GM06990 (cell line): ENCODE data around the gene NAB1.

ENCODE experiments used
- DNase-seq: peaks from one replicate; pipeline ENCODE4 v3.0.0-alpha.2; 2011; ENCODE audit not compliant: insufficient read length; ENCODE audit errors: extremely low read depth
- H3K27me3 ChIP-seq: replicated peaks from 2 replicates; pipeline ENCODE4 v1.6.0; 2011; ENCODE audit warnings: low read length; ENCODE audit not compliant: control insufficient read depth, insufficient read depth
- H3K36me3 ChIP-seq: 2 replicates; pipeline ENCODE4 v1.5.1; 2011; ENCODE audit warnings: low read length; ENCODE audit not compliant: control insufficient read depth, insufficient read depth
- H3K4me3 ChIP-seq: replicated peaks from 2 replicates; pipeline ENCODE4 v1.5.1; 2011; ENCODE audit warnings: low read depth, mild to moderate bottlenecking, control low read depth, low read length
- TF ChIP-seq, protein P1 (sequence below): IDR thresholded peaks from 2 replicates; pipeline ENCODE4 v1.5.1; 2011; ENCODE audit warnings: low read length, control low read depth, mild to moderate bottlenecking, inconsistent platforms; ENCODE audit not compliant: insufficient read depth, poor library complexity, severe bottlenecking

The NAB1 gene

DNA sequence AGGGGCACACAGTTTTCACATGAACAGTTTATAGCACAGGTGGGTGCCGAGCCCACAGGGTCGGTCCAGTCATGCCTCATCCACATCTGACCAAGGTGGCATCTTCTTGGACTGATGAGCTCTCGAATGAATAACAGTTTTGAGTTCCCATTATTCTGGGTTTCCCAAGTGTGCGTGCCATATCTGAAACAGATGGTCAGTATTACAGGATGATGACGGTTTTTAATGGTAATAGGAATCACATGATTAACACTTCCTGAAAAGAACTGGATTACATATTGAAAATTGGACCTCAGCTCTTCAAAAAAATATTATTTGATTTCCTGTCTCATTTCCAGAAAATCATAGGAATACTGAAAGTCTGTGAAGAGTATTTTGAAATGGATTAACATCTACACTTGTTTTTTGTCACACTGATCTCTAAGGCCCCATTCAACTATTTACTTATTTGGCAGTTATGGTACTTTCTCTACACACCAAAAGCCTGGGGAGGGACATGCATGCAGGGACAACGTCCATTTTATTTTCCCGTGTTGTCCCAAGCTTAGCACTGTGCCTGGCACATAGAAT, 22.2 kb upstream of the NAB1 start:
- H3K36me3 ChIP-seq = no peaks in the 10 kb centered on the region
- H3K4me3 ChIP-seq = no peak overlapping the region
- TF ChIP-seq, protein P1, sequence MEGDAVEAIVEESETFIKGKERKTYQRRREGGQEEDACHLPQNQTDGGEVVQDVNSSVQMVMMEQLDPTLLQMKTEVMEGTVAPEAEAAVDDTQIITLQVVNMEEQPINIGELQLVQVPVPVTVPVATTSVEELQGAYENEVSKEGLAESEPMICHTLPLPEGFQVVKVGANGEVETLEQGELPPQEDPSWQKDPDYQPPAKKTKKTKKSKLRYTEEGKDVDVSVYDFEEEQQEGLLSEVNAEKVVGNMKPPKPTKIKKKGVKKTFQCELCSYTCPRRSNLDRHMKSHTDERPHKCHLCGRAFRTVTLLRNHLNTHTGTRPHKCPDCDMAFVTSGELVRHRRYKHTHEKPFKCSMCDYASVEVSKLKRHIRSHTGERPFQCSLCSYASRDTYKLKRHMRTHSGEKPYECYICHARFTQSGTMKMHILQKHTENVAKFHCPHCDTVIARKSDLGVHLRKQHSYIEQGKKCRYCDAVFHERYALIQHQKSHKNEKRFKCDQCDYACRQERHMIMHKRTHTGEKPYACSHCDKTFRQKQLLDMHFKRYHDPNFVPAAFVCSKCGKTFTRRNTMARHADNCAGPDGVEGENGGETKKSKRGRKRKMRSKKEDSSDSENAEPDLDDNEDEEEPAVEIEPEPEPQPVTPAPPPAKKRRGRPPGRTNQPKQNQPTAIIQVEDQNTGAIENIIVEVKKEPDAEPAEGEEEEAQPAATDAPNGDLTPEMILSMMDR = no peak
- no peaks in the 10 kb centered on the region for H3K27me3 ChIP-seq
- no peak for DNase-seq

DNA sequence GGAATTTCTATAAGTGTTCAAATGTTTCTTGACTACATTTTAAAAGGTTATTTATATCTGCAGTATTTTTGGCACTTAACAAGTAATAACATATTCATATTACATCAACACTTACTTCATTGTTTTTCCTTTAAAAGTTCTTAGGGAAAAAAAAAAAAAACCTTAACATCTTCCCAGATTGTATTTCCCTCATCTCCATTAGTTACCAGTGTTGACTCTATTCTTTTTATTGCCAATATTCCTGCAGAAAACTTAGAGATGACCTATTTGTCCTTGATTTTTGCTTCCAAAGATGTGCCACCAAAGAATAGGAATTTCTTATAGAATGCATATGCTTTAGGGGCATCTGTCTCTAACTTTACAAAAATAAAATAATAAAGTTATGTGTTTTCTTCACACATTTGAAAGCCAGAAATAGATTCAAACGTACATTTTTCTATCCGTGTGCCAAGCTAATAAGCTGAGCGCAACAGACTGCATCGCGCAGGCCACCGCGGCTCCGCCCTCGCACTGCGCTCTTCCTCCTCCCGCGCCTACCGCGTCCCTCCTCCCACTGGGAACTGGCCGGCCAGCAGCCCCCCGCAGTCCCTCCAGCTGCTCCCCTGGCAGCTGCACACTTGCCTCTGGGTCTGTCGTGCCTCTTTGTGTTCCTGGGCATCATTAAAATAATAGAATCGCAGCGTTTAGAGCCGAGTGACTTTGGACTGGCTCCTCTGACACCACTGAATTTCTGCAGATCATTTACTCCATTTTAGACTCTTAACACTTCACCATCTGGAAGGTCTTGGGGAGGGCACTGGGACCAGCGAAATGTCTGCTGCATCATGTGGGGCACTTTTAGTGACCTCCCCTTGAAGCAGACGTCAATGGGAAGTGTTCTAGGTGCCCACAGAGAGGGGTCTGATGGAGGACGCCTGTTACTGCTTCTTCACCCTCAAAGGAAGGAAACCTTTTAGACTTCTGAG, 21.2 kb upstream of the NAB1 start:
- Histone ChIP-seq H3K4me3 (peak overlapping the region; percentile 59), H3K36me3 (no peaks in the 10 kb centered on the region), H3K27me3 (no peaks in the 10 kb centered on the region)
- no peak for DNase-seq
- TF ChIP-seq, protein P1 = no peak

DNA sequence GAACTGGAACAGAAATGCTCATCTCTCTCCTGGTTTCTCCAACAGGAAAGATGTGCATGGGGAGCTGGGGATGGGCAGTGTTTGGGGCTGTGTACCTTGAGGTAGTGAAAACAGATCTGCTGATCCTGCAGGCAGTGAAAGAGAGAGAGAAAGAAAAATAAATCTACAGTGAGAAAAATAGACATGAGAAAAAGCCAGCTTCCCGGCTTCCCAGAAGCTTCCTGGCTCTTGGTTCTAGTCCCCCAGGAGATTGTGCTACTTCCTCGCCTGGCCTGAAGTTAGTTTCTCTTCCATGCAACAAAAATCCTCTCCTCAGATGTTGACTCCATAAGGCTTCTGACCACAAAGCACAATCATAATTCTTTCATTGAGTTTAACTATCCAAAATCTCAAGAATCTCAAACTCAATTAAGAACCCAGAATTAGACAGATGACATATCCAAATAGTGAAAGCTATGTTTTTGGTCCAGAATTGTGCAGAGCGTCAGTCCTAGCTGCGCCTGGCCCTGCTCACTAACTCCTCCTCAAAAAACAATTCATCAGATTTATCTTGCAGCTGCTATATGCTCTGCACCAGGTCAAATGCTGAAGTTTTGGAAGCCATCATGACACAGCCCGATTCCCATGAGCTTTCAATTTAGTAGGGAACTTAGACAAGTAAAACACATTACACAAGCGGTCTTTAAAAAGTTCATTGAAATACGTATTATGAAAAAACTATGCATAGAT, 20.1 kb upstream of the NAB1 start:
- Histone ChIP-seq H3K27me3 (no peaks in the 10 kb centered on the region), H3K4me3 (no peak overlapping the region), H3K36me3 (no peaks in the 10 kb centered on the region)
- TF ChIP-seq, protein P1 = no peak
- no peak for DNase-seq

DNA sequence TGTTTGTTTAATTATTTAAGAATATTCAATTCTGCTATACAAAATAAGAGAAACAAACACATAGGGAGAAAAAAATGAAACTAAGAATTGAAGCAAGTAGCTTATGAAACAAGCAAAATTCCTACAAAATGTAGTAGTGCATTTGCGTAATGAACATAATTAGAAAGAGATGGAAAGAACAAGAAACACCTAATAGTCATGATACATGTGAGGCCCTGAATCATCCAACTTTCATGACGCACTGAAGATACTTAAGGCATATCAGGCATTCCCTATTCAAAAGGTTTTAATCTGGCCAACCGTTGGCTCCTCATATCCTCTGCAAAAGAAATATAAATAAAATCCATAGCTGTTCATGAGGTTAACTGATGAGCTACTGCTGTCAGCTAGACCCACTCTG, 14.5 kb upstream of the NAB1 start:
- Histone ChIP-seq H3K36me3 (no peaks in the 10 kb centered on the region), H3K27me3 (no peaks in the 10 kb centered on the region), H3K4me3 (no peak overlapping the region)
- no peak for DNase-seq
- TF ChIP-seq, protein P1 = no peak

DNA sequence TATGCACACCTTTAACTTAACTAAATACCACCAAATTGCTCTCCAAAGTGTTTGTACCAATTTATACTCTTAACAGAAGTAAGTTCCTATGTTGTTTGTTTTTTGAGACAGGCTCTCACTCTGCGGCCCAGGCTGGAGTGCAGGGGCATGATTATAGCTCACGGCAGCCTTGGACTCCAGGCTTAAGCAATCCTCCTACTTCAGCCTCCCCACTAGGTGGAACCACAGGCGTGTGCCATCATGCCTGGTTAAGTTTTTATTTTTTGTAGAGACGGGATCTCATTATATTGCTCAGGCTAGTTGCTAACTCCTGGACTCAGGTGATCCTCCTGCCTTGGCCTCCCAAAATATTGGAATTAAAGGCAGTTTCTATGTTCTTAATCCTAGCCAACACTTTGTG, 13.1 kb upstream of the NAB1 start:
- Histone ChIP-seq H3K27me3 (no peaks in the 10 kb centered on the region), H3K36me3 (no peaks in the 10 kb centered on the region), H3K4me3 (no peak overlapping the region)
- no peak for DNase-seq
- TF ChIP-seq, protein P1 = peak; percentile 47
